Neuronal stem cell (in vitro differentiated cells): ENCODE results near the gene CEACAM16.

Experiments used
- DNase-seq: peaks from one replicate; pipeline ENCODE4 v3.0.0-alpha.2; 2013; ENCODE audit warnings: low spot score
- H2AFZ ChIP-seq: one replicate; pipeline ENCODE4 v1.6.1; 2013; ENCODE audit warnings: mild to moderate bottlenecking, low read length, inconsistent platforms
- H2AK5ac ChIP-seq: 2 replicates; pipeline ENCODE4 v1.6.1; 2013; ENCODE audit warnings: low read depth, mild to moderate bottlenecking, inconsistent platforms, low read length, moderate library complexity, mixed read lengths
- H2BK120ac ChIP-seq: 2 replicates; pipeline ENCODE4 v1.6.1; 2013; ENCODE audit warnings: low read depth, mild to moderate bottlenecking, inconsistent platforms, low read length, moderate library complexity, mixed read lengths
- H2BK12ac ChIP-seq: one replicate; pipeline ENCODE4 v1.6.1; 2013; ENCODE audit warnings: low read length, inconsistent platforms
- H2BK15ac ChIP-seq: 2 replicates; pipeline ENCODE4 v1.6.1; 2013; ENCODE audit warnings: mild to moderate bottlenecking, low read length, inconsistent platforms, mixed read lengths
- H2BK5ac ChIP-seq: one replicate; pipeline ENCODE4 v1.6.1; 2013; ENCODE audit warnings: inconsistent platforms, mild to moderate bottlenecking, low read length, moderate library complexity
- H3K14ac ChIP-seq: one replicate; pipeline ENCODE4 v1.6.1; 2013; ENCODE audit warnings: low read length, inconsistent platforms
- H3K18ac ChIP-seq: 2 replicates; pipeline ENCODE4 v1.6.1; 2013; ENCODE audit warnings: low read length, inconsistent platforms
- H3K23ac ChIP-seq: 2 replicates; pipeline ENCODE4 v1.6.1; 2013; ENCODE audit warnings: low read depth, mild to moderate bottlenecking, mixed read lengths, low read length, inconsistent platforms; ENCODE audit not compliant: poor library complexity
- H3K27ac ChIP-seq: replicated peaks from 3 replicates; pipeline ENCODE4 v1.5.1; 2013; ENCODE audit warnings: low read length, inconsistent platforms
- H3K27me3 ChIP-seq, 3 experiments: 2 replicates each; pipeline ENCODE4 v1.6.1; 2013; ENCODE audit warnings: low read length in 3 of 3, mild to moderate bottlenecking in 2 of 3, inconsistent platforms in 1 of 3, low read depth in 1 of 3, mixed read lengths in 1 of 3, moderate library complexity in 1 of 3; ENCODE audit not compliant: control insufficient read depth in 3 of 3, insufficient read depth in 3 of 3
- H3K36me3 ChIP-seq, 2 donors: replicated peaks in 1 of 2; 2 replicates each; pipeline ENCODE4 v1.6.1; 2013; ENCODE audit warnings: low read length in 2 of 2; ENCODE audit not compliant: control insufficient read depth in 2 of 2, insufficient read depth in 2 of 2
- H3K4ac ChIP-seq: 2 replicates; pipeline ENCODE4 v1.6.1; 2013; ENCODE audit warnings: inconsistent platforms, mild to moderate bottlenecking, low read length, moderate library complexity
- H3K4me1 ChIP-seq, 2 donors: 1 replicate in 1 of 2; 2 replicates in 1 of 2; pipeline ENCODE4 v1.6.1; 2013; ENCODE audit warnings: low read length in 2 of 2, low read depth in 1 of 2; ENCODE audit not compliant: control insufficient read depth in 2 of 2, insufficient read depth in 1 of 2
- H3K4me2 ChIP-seq: one replicate; pipeline ENCODE4 v1.6.1; 2013; ENCODE audit warnings: mild to moderate bottlenecking, low read length, inconsistent platforms; ENCODE audit not compliant: insufficient read depth, poor library complexity, severe bottlenecking
- H3K4me3 ChIP-seq, 2 donors: 2 replicates each; pipeline ENCODE4 v1.5.1; 2013; ENCODE audit warnings: low read length in 2 of 2, mild to moderate bottlenecking in 2 of 2, inconsistent platforms in 1 of 2, moderate library complexity in 1 of 2
- H3K79me1 ChIP-seq: one replicate; pipeline ENCODE4 v1.6.1; 2013; ENCODE audit warnings: low read depth, mild to moderate bottlenecking, inconsistent platforms, low read length, moderate library complexity
- H3K9ac ChIP-seq: one replicate; pipeline ENCODE4 v1.6.1; 2013; ENCODE audit warnings: mild to moderate bottlenecking, low read depth, low read length, inconsistent platforms; ENCODE audit not compliant: poor library complexity
- H3K9me3 ChIP-seq, 2 donors: replicated peaks in 1 of 2; 2 replicates each; pipeline versions ENCODE3 to v1.6.1; 2013; ENCODE audit warnings: low read length in 2 of 2, mild to moderate bottlenecking in 2 of 2, inconsistent platforms in 1 of 2, low read depth in 1 of 2, mixed read lengths in 1 of 2, moderate library complexity in 1 of 2; ENCODE audit not compliant: control insufficient read depth in 2 of 2, insufficient read depth in 1 of 2
- H4K8ac ChIP-seq: one replicate; pipeline ENCODE4 v1.6.1; 2013; ENCODE audit warnings: low read depth, mild to moderate bottlenecking, inconsistent platforms, low read length, moderate library complexity
- H4K91ac ChIP-seq: one replicate; pipeline ENCODE4 v1.6.1; 2013; ENCODE audit warnings: low read length, low read depth, mild to moderate bottlenecking, inconsistent platforms; ENCODE audit not compliant: poor library complexity
- WGBS, 2 donors: extraction: QIAGEN DNeasy Blood & Tissue Kit; methylation state at CpG; one replicate each; pipeline ENCODE4 v1.1.7; 2013; ENCODE audit warnings: missing lambda C conversion rate in 2 of 2, mixed read lengths in 1 of 2; ENCODE audit not compliant: insufficient read length in 2 of 2, insufficient replicate concordance in 1 of 2; ENCODE audit errors: extremely low coverage in 2 of 2; 5-methylcytosine and 5-hydroxymethylcytosine counted together

Gene CEACAM16

GRCh38 chr19:44744871-44745332 lies 46.0 kb downstream of the CEACAM16 start:
- no peak overlapping the region for H2BK5ac ChIP-seq
- no peaks in the 10 kb centered on the region for H3K79me1 ChIP-seq
- no peak overlapping the region for H4K8ac ChIP-seq
- no peak overlapping the region for H4K91ac ChIP-seq
- no peak overlapping the region for H3K9ac ChIP-seq
- H2AFZ ChIP-seq, result peak overlapping the region; percentile 34
- no peak overlapping the region for H3K14ac ChIP-seq
- no peak overlapping the region for H3K4me3 ChIP-seq
- no peak overlapping the region for H2BK120ac ChIP-seq
- WGBS, 2 donors, result no CpG with 5 or more reads among the region's 3 CpGs
- no peaks in the 10 kb centered on the region for H3K36me3 ChIP-seq
- no peak for DNase-seq
- no peak overlapping the region for H3K27ac ChIP-seq
- peaks cover 9 to 41% (median 22%) of the 10 kb centered on the region in 3 experiments for H3K27me3 ChIP-seq
- no peak overlapping the region for H3K4ac ChIP-seq
- no peak overlapping the region for H2BK15ac ChIP-seq
- no peak overlapping the region for H3K18ac ChIP-seq
- H3K4me1 ChIP-seq, result peaks cover 9 to 13% of the 10 kb centered on the region in 2 donors
- H2AK5ac ChIP-seq, result no peak overlapping the region
- H3K4me2 ChIP-seq, result no peak overlapping the region
- peaks cover 0 to 3% of the 10 kb centered on the region in 2 donors for H3K9me3 ChIP-seq
- H3K23ac ChIP-seq, result no peak overlapping the region
- no peak overlapping the region for H2BK12ac ChIP-seq

DNA sequence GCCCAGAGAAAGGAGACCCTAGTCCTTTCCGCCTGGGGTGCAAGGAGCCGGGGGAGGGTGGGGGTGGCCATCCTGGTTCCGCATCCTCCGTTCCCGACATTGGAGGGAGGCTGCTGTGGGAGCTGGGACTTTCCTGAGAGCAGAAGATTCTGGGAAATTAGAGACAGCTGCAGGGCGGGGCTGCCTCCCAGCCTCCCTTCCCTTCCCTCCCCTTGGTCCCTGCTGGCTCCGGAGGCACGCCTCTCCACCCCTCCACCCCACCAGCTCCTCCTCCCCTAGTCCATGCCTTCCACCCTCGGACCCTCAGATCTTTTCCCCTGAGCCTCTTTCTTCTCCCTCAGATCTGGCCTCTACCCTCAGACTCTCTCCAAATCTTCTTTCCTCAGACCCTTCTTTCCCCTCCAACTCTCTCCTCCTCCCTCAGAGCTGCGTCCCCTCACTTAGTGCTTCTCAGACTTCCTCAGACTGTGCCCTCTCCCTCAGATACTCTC lies 46.4 kb downstream of the CEACAM16 start:
- Histone ChIP-seq H3K4me1 (peaks cover 9 to 13% of the 10 kb centered on the region in 2 donors), H4K8ac (no peak overlapping the region), H3K4ac (no peak overlapping the region), H2BK12ac (no peak overlapping the region), H3K4me2 (no peak overlapping the region), H2AK5ac (no peak overlapping the region), H3K36me3 (no peaks in the 10 kb centered on the region), H3K14ac (no peak overlapping the region), H3K23ac (no peak overlapping the region), H2AFZ (peak overlapping the region; percentile 34), H3K27me3 (peaks cover 9 to 44% (median 22%) of the 10 kb centered on the region in 3 experiments), H3K79me1 (no peaks in the 10 kb centered on the region), H2BK15ac (no peak overlapping the region), H2BK120ac (no peak overlapping the region), H4K91ac (no peak overlapping the region), H3K27ac (no peak overlapping the region), H3K9me3 (peaks cover 0 to 1% of the 10 kb centered on the region in 2 donors), H2BK5ac (no peak overlapping the region), H3K4me3 (no peak overlapping the region), H3K18ac (no peak overlapping the region), H3K9ac (no peak overlapping the region)
- no CpG with 5 or more reads among the region's 10 CpGs for WGBS, 2 donors
- no peak for DNase-seq

- Histone ChIP-seq H3K4me2 (no peak overlapping the region), H2BK120ac (no peak overlapping the region), H3K18ac (no peak overlapping the region), H3K9ac (no peak overlapping the region), H2BK15ac (peak overlapping the region; percentile 7), H2BK12ac (no peak overlapping the region), H3K27ac (no peak overlapping the region), H2BK5ac (no peak overlapping the region), H4K91ac (no peak overlapping the region), H2AFZ (no peak overlapping the region), H3K14ac (no peak overlapping the region), H3K9me3 (peaks cover 0 to 1% of the 10 kb centered on the region in 2 donors), H3K36me3 (no peaks in the 10 kb centered on the region), H3K23ac (no peak overlapping the region), H3K27me3 (peaks cover 9 to 50% (median 22%) of the 10 kb centered on the region in 3 experiments), H4K8ac (no peak overlapping the region), H3K4ac (no peak overlapping the region), H3K79me1 (no peaks in the 10 kb centered on the region), H3K4me3 (no peak overlapping the region), H3K4me1 (peaks cover 9 to 14% of the 10 kb centered on the region in 2 donors), H2AK5ac (peak overlapping the region; percentile 51)
- WGBS, 2 donors, result 100% methylated on average over 1 of the region's 4 CpGs; no CpG with 5 or more reads in 1 of the 2 donors
- DNase-seq, result no peak
Measured at GRCh38 chr19:44745887-44746600, 47.1 kb downstream of the CEACAM16 start.

GRCh38 chr19:44746616-44746945 lies 47.6 kb downstream of the CEACAM16 start:
- Histone ChIP-seq H3K18ac (no peak overlapping the region), H3K4ac (no peak overlapping the region), H3K4me2 (no peak overlapping the region), H3K27ac (no peak overlapping the region), H2BK15ac (peak overlapping the region; percentile 7), H4K8ac (no peak overlapping the region), H3K79me1 (no peaks in the 10 kb centered on the region), H3K36me3 (no peaks in the 10 kb centered on the region), H3K4me3 (no peak overlapping the region), H3K9me3 (peaks cover 0 to 1% of the 10 kb centered on the region in 2 donors), H3K14ac (no peak overlapping the region), H3K9ac (no peak overlapping the region), H3K4me1 (peaks cover 9 to 14% of the 10 kb centered on the region in 2 donors), H2BK5ac (no peak overlapping the region), H2BK120ac (no peak overlapping the region), H4K91ac (no peak overlapping the region), H2AFZ (no peak overlapping the region), H3K23ac (no peak overlapping the region), H2AK5ac (peak overlapping the region; percentile 51), H2BK12ac (no peak overlapping the region), H3K27me3 (peaks cover 9 to 55% (median 22%) of the 10 kb centered on the region in 3 experiments)
- no peak for DNase-seq
- no CpG with 5 or more reads among the region's 5 CpGs for WGBS, 2 donors
